ENCODE results near the gene MMP14.

GRCh38 chr14:22884076-22884737, 47.8 kb downstream of the MMP14 start:
- TF ChIP-seq CTCF (IDR thresholded peaks at IDR 0.05) = no peak
- no peak for TF ChIP-seq POLR2A (IDR thresholded peaks at IDR 0.05)

Measured in adrenal gland (tissue), 5 donors.